ENCODE measurements around the gene IL12RB2. TPM values are rescaled to one million over a fixed set of nuclear protein-coding genes. Genes with fewer than 3 reads are reported as not detected.
"Not testable (repeated sequence)": the region's sequence is repeated elsewhere in the genome, so short reads cannot be mapped to it uniquely, and the experiment has no call there.

Gene IL12RB2
- total RNA-seq, 1 donor from 2014 or later, result not detected

DNA sequence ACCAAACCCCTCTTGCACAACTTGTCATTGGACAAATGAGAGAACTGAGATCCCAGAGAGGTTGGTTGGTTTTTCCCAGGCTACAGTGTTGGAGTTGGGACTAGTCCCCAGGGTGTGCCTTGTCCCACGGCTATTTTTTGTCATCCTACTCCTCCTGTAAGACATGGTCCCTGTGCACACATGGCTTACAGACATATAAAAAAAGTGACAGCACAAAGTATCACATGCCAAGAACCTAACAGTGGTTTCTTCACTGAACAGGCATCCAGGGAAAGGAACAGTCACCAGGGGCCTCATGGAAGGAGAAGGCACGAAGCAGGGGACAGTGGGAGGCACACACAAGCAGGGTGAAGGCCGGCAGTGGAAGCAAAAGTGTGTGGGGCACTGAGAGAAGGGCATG lies 86.1 kb downstream of the IL12RB2 start:
- no peak for TF ChIP-seq CTCF (IDR thresholded peaks at IDR 0.05)
- peaks cover 2% of the 10 kb centered on the region for H3K36me3 Mint-ChIP-seq (ENCODE audit: unreplicated experiment)
- H3K4me1 Mint-ChIP-seq (ENCODE audit: unreplicated experiment), result peaks cover 15% of the 10 kb centered on the region
- H3K27me3 Mint-ChIP-seq (ENCODE audit: unreplicated experiment), result no peaks in the 10 kb centered on the region
- no peak overlapping the region for H3K4me3 Mint-ChIP-seq (ENCODE audit: unreplicated experiment)
- no peaks in the 10 kb centered on the region for H3K9me3 Mint-ChIP-seq (ENCODE audit: unreplicated experiment)
- no peak overlapping the region for H3K27ac Mint-ChIP-seq (ENCODE audit: unreplicated experiment)
- DNase-seq (ENCODE audit: extremely low spot score, unreplicated experiment), result no peak

- H3K4me1 Mint-ChIP-seq (ENCODE audit: unreplicated experiment), result peaks cover 15% of the 10 kb centered on the region
- DNase-seq (ENCODE audit: extremely low spot score, unreplicated experiment), result no peak
- H3K36me3 Mint-ChIP-seq (ENCODE audit: unreplicated experiment), result peaks cover 2% of the 10 kb centered on the region
- no peak for TF ChIP-seq CTCF (IDR thresholded peaks at IDR 0.05)
- no peaks in the 10 kb centered on the region for H3K27me3 Mint-ChIP-seq (ENCODE audit: unreplicated experiment)
- H3K9me3 Mint-ChIP-seq (ENCODE audit: unreplicated experiment), result no peaks in the 10 kb centered on the region
- H3K4me3 Mint-ChIP-seq (ENCODE audit: unreplicated experiment), result no peak overlapping the region
- no peak overlapping the region for H3K27ac Mint-ChIP-seq (ENCODE audit: unreplicated experiment)
Observed at GRCh38 chr1:67394548-67394947, 86.9 kb downstream of the IL12RB2 start.

- TF ChIP-seq CTCF (IDR thresholded peaks at IDR 0.05), result no peak
- Mint-ChIP-seq H3K9me3 (ENCODE audit: unreplicated experiment) (no peaks in the 10 kb centered on the region), H3K4me3 (ENCODE audit: unreplicated experiment) (no peak overlapping the region), H3K4me1 (ENCODE audit: unreplicated experiment) (no peaks in the 10 kb centered on the region), H3K27ac (ENCODE audit: unreplicated experiment) (no peak overlapping the region), H3K36me3 (ENCODE audit: unreplicated experiment) (peaks cover 2% of the 10 kb centered on the region), H3K27me3 (ENCODE audit: unreplicated experiment) (no peaks in the 10 kb centered on the region)
- no peak for DNase-seq (ENCODE audit: extremely low spot score, unreplicated experiment)
Observed at GRCh38 chr1:67399199-67399993, 91.7 kb downstream of the IL12RB2 start.

- not testable (repeated sequence) for H3K27me3 Mint-ChIP-seq (ENCODE audit: unreplicated experiment); H3K4me3 Mint-ChIP-seq (ENCODE audit: unreplicated experiment); H3K9me3 Mint-ChIP-seq (ENCODE audit: unreplicated experiment); H3K4me1 Mint-ChIP-seq (ENCODE audit: unreplicated experiment); DNase-seq (ENCODE audit: extremely low spot score, unreplicated experiment); H3K36me3 Mint-ChIP-seq (ENCODE audit: unreplicated experiment); H3K27ac Mint-ChIP-seq (ENCODE audit: unreplicated experiment)
Observed at GRCh38 chr1:67400029-67400786, 92.5 kb downstream of the IL12RB2 start.

DNA sequence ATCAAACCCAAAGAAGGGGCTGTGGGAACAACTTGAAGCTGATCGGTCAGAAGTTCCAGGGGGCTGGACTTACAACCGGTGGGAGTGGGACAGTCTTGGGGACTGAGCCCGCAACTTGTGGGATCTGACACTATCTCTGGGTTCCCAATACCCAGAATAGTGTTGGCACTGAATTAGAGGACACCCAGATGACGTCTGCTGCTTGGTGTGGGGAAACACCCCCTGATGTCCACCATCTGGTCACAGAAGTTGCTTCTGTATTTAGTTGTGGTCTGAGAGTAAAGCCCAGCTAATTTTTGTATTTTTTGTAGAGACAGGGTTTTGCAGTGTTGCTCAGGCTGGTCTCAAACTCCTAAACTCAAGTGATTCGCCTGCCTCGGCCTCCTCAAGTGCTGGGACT lies 93.8 kb downstream of the IL12RB2 start:
- Mint-ChIP-seq H3K27ac (ENCODE audit: unreplicated experiment) (no peak overlapping the region), H3K36me3 (ENCODE audit: unreplicated experiment) (peaks cover 2% of the 10 kb centered on the region), H3K4me3 (ENCODE audit: unreplicated experiment) (no peak overlapping the region), H3K4me1 (ENCODE audit: unreplicated experiment) (no peaks in the 10 kb centered on the region), H3K27me3 (ENCODE audit: unreplicated experiment) (no peaks in the 10 kb centered on the region), H3K9me3 (ENCODE audit: unreplicated experiment) (no peaks in the 10 kb centered on the region)
- no peak for TF ChIP-seq CTCF (IDR thresholded peaks at IDR 0.05)
- no peak for DNase-seq (ENCODE audit: extremely low spot score, unreplicated experiment)

Measured in osteocyte (in vitro differentiated cells).